ENCODE results near the gene CDK6.

The CDK6 gene

GRCh38 chr7:92720604-92721350 lies 115.6 kb downstream of the CDK6 start:
- peaks cover 21% of the 10 kb centered on the region for H3K4me1 ChIP-seq (ENCODE audit: control insufficient read depth, insufficient read depth, low read length)

GRCh38 chr7:92717993-92718716 lies 118.2 kb downstream of the CDK6 start:
- Histone ChIP-seq H3K27me3 (ENCODE audit: control insufficient read depth, insufficient read depth, low read length) (no peaks in the 10 kb centered on the region), H3K27ac (ENCODE audit: low read depth, low read length) (no peak overlapping the region), H3K4me3 (ENCODE audit: low read depth, low read length) (no peak overlapping the region), H3K9ac (ENCODE audit: low read length) (no peak overlapping the region), H3K4me1 (ENCODE audit: control insufficient read depth, insufficient read depth, low read length) (peaks cover 5% of the 10 kb centered on the region), H3K9me3 (ENCODE audit: control insufficient read depth, insufficient read depth, low read depth, low read length) (no peaks in the 10 kb centered on the region), H3K36me3 (ENCODE audit: control insufficient read depth, insufficient read depth, low read length) (no peaks in the 10 kb centered on the region)

More at GRCh38 chr7:92720604-92721350, 115.6 kb downstream of the CDK6 start:
- peaks cover 8% of the 10 kb centered on the region for H3K36me3 ChIP-seq (ENCODE audit: control insufficient read depth, insufficient read depth, low read length)
- H3K9ac ChIP-seq (ENCODE audit: low read length): no peak overlapping the region
- H3K4me3 ChIP-seq (ENCODE audit: low read depth, low read length): no peak overlapping the region
- H3K27me3 ChIP-seq (ENCODE audit: control insufficient read depth, insufficient read depth, low read length): no peaks in the 10 kb centered on the region
- H3K27ac ChIP-seq (ENCODE audit: low read depth, low read length): no peak overlapping the region
- H3K9me3 ChIP-seq (ENCODE audit: control insufficient read depth, insufficient read depth, low read depth, low read length): no peaks in the 10 kb centered on the region

- Histone ChIP-seq H3K9ac (ENCODE audit: low read length) (no peak overlapping the region), H3K4me1 (ENCODE audit: control insufficient read depth, insufficient read depth, low read length) (0 out of 2 replicates have a peak, but pooled peaks cover 4% of the 10 kb centered on the region), H3K4me3 (ENCODE audit: low read depth, low read length) (no peak overlapping the region), H3K27me3 (ENCODE audit: control insufficient read depth, insufficient read depth, low read length) (no peaks in the 10 kb centered on the region), H3K27ac (ENCODE audit: low read depth, low read length) (no peak overlapping the region), H3K9me3 (ENCODE audit: control insufficient read depth, insufficient read depth, low read depth, low read length) (no peaks in the 10 kb centered on the region), H3K36me3 (ENCODE audit: control insufficient read depth, insufficient read depth, low read length) (no peaks in the 10 kb centered on the region)
Observed at GRCh38 chr7:92717623-92717992, 118.8 kb downstream of the CDK6 start.

- Histone ChIP-seq H3K36me3 (ENCODE audit: control insufficient read depth, insufficient read depth, low read length) (no peaks in the 10 kb centered on the region), H3K27me3 (ENCODE audit: control insufficient read depth, insufficient read depth, low read length) (no peaks in the 10 kb centered on the region), H3K4me1 (ENCODE audit: control insufficient read depth, insufficient read depth, low read length) (0 out of 2 replicates have a peak, but pooled peaks cover 4% of the 10 kb centered on the region), H3K9ac (ENCODE audit: low read length) (no peak overlapping the region), H3K9me3 (ENCODE audit: control insufficient read depth, insufficient read depth, low read depth, low read length) (no peaks in the 10 kb centered on the region), H3K4me3 (ENCODE audit: low read depth, low read length) (no peak overlapping the region), H3K27ac (ENCODE audit: low read depth, low read length) (no peak overlapping the region)
Observed at GRCh38 chr7:92716825-92717580, 119.4 kb downstream of the CDK6 start.

GRCh38 chr7:92715963-92716362 lies 120.4 kb downstream of the CDK6 start:
- H3K4me1 ChIP-seq (ENCODE audit: control insufficient read depth, insufficient read depth, low read length): 0 out of 2 replicates have a peak, but pooled peaks cover 4% of the 10 kb centered on the region
- H3K27me3 ChIP-seq (ENCODE audit: control insufficient read depth, insufficient read depth, low read length): no peaks in the 10 kb centered on the region
- H3K9ac ChIP-seq (ENCODE audit: low read length): no peak overlapping the region
- no peak overlapping the region for H3K27ac ChIP-seq (ENCODE audit: low read depth, low read length)
- no peaks in the 10 kb centered on the region for H3K9me3 ChIP-seq (ENCODE audit: control insufficient read depth, insufficient read depth, low read depth, low read length)
- H3K36me3 ChIP-seq (ENCODE audit: control insufficient read depth, insufficient read depth, low read length): no peaks in the 10 kb centered on the region
- no peak overlapping the region for H3K4me3 ChIP-seq (ENCODE audit: low read depth, low read length)

GRCh38 chr7:92714767-92715166 lies 121.6 kb downstream of the CDK6 start:
- Histone ChIP-seq H3K27ac (ENCODE audit: low read depth, low read length) (no peak overlapping the region), H3K36me3 (ENCODE audit: control insufficient read depth, insufficient read depth, low read length) (no peaks in the 10 kb centered on the region)

GRCh38 chr7:92714280-92714679 lies 122.1 kb downstream of the CDK6 start:
- no peak overlapping the region for H3K9ac ChIP-seq (ENCODE audit: low read length)
- H3K4me3 ChIP-seq (ENCODE audit: low read depth, low read length): no peak overlapping the region
- H3K27me3 ChIP-seq (ENCODE audit: control insufficient read depth, insufficient read depth, low read length): no peaks in the 10 kb centered on the region
- H3K36me3 ChIP-seq (ENCODE audit: control insufficient read depth, insufficient read depth, low read length): no peaks in the 10 kb centered on the region
- peaks cover 4% of the 10 kb centered on the region; the same call in 1 of the 2 replicates for H3K4me1 ChIP-seq (ENCODE audit: control insufficient read depth, insufficient read depth, low read length)
- no peak overlapping the region for H3K27ac ChIP-seq (ENCODE audit: low read depth, low read length)
- H3K9me3 ChIP-seq (ENCODE audit: control insufficient read depth, insufficient read depth, low read depth, low read length): no peaks in the 10 kb centered on the region

More at GRCh38 chr7:92714767-92715166, 121.6 kb downstream of the CDK6 start:
- no peak overlapping the region for H3K4me3 ChIP-seq (ENCODE audit: low read depth, low read length)
- H3K4me1 ChIP-seq (ENCODE audit: control insufficient read depth, insufficient read depth, low read length): peaks cover 4% of the 10 kb centered on the region; the same call in 1 of the 2 replicates
- no peaks in the 10 kb centered on the region for H3K27me3 ChIP-seq (ENCODE audit: control insufficient read depth, insufficient read depth, low read length)
- H3K9ac ChIP-seq (ENCODE audit: low read length): no peak overlapping the region
- H3K9me3 ChIP-seq (ENCODE audit: control insufficient read depth, insufficient read depth, low read depth, low read length): no peaks in the 10 kb centered on the region

GRCh38 chr7:92709912-92710311 lies 126.5 kb downstream of the CDK6 start:
- Histone ChIP-seq H3K9ac (ENCODE audit: low read length) (no peak overlapping the region), H3K27me3 (ENCODE audit: control insufficient read depth, insufficient read depth, low read length) (no peaks in the 10 kb centered on the region), H3K4me3 (ENCODE audit: low read depth, low read length) (no peak overlapping the region), H3K4me1 (ENCODE audit: control insufficient read depth, insufficient read depth, low read length) (peaks cover 4% of the 10 kb centered on the region; the same call in 1 of the 2 replicates), H3K9me3 (ENCODE audit: control insufficient read depth, insufficient read depth, low read depth, low read length) (0 out of 2 replicates have a peak, but pooled peaks cover 4% of the 10 kb centered on the region), H3K36me3 (ENCODE audit: control insufficient read depth, insufficient read depth, low read length) (no peaks in the 10 kb centered on the region), H3K27ac (ENCODE audit: low read depth, low read length) (no peak overlapping the region)

- H3K4me1 ChIP-seq (ENCODE audit: control insufficient read depth, insufficient read depth, low read length): peaks cover 1% of the 10 kb centered on the region; the same call in 1 of the 2 replicates
Observed at GRCh38 chr7:92709150-92709549, 127.2 kb downstream of the CDK6 start.

GRCh38 chr7:92708111-92709042 lies 128.0 kb downstream of the CDK6 start:
- Histone ChIP-seq H3K4me3 (ENCODE audit: low read depth, low read length) (no peak overlapping the region), H3K4me1 (ENCODE audit: control insufficient read depth, insufficient read depth, low read length) (no peaks in the 10 kb centered on the region; the same call in 1 of the 2 replicates), H3K36me3 (ENCODE audit: control insufficient read depth, insufficient read depth, low read length) (no peaks in the 10 kb centered on the region), H3K9me3 (ENCODE audit: control insufficient read depth, insufficient read depth, low read depth, low read length) (0 out of 2 replicates have a peak, but pooled peaks cover 5% of the 10 kb centered on the region), H3K27me3 (ENCODE audit: control insufficient read depth, insufficient read depth, low read length) (no peaks in the 10 kb centered on the region), H3K27ac (ENCODE audit: low read depth, low read length) (no peak overlapping the region), H3K9ac (ENCODE audit: low read length) (no peak overlapping the region)

More at GRCh38 chr7:92709150-92709549, 127.2 kb downstream of the CDK6 start:
- H3K9me3 ChIP-seq (ENCODE audit: control insufficient read depth, insufficient read depth, low read depth, low read length): 0 out of 2 replicates have a peak, but pooled peaks cover 5% of the 10 kb centered on the region
- H3K27me3 ChIP-seq (ENCODE audit: control insufficient read depth, insufficient read depth, low read length): no peaks in the 10 kb centered on the region
- no peak overlapping the region for H3K27ac ChIP-seq (ENCODE audit: low read depth, low read length)
- H3K9ac ChIP-seq (ENCODE audit: low read length): no peak overlapping the region
- H3K36me3 ChIP-seq (ENCODE audit: control insufficient read depth, insufficient read depth, low read length): no peaks in the 10 kb centered on the region
- H3K4me3 ChIP-seq (ENCODE audit: low read depth, low read length): no peak overlapping the region

Measured in HUES6 (cell line).